HG03060 (cell line): ENCODE results near the gene FAM53A.

ENCODE experiments used
- ATAC-seq: cut with Tn5 transposase; IDR thresholded peaks from one replicate; pipeline ENCODE4 v1.9.1; 2021; ENCODE audit warnings: low read depth, moderate number of reproducible peaks; ENCODE audit not compliant: unreplicated experiment

The FAM53A gene

DNA sequence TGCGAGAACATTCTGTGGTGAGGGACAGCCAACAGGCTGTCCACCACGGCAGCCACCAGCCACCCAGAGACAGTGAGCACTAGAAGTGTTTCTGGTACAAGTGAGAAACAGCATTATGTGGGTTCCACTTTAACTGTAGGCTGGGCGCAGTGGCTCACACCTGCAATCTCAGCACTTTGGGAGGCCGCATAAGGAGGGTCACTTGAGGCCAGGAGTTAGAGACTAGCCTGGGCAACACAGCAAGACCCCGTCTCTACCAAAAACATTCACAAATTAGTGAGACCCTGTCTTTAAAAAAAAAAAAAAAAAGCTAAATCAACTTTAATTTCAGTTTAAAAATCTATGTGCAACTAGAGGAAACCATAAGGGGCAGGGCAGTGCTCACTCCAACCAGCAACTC, 20.6 kb downstream of the FAM53A start:
- ATAC-seq = no peak

GRCh38 chr4:1661695-1662094, 22.4 kb downstream of the FAM53A start:
- ATAC-seq = no peak

GRCh38 chr4:1660948-1661677, 23.0 kb downstream of the FAM53A start:
- no peak for ATAC-seq

GRCh38 chr4:1659104-1660043, 24.7 kb downstream of the FAM53A start:
- ATAC-seq = no peak

DNA sequence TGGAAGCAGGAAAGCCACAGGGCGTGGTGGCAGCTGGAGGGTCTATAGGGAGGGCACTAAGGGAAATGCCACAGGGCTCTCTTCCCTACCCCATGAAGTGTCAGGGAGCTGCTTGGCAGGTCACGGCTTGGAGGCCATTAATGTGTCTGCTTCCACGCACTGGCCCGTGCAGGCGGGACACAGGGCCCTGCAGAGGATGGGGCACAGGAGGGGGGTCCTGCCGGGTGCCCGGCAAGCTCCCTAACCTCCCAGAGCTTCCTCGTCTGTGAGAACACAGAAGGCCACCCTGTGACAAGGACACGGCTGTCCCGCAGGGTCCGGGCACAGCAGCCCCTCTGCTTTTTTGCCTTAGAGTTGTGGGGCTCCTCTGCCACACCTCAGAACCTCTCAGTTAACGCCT, 25.5 kb downstream of the FAM53A start:
- ATAC-seq = no peak

DNA sequence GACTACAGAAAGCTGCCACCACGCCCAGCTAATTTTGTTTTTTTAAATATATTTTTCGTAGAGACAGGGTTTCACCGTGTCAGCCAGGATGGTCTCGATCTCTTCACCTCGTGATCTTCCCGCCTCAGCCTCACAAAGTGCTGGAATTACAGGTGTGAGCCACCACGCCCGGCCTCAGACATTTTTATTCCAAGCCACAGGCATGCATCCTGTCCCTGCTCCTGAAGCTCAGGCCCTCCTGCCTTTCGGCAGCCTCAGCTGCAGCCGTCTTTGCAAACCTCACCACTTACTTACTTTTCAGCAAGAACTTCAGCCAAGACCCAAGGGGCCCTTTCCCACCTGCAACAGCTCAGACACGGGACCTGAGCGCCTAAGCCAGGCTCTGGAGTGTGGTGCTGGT, 26.0 kb downstream of the FAM53A start:
- ATAC-seq = no peak

GRCh38 chr4:1656986-1657385, 27.1 kb downstream of the FAM53A start:
- ATAC-seq = no peak

- ATAC-seq = no peak
Measured at GRCh38 chr4:1656132-1656531, 28.0 kb downstream of the FAM53A start.

GRCh38 chr4:1655676-1656075, 28.4 kb downstream of the FAM53A start:
- no peak for ATAC-seq

GRCh38 chr4:1655081-1655480, 29.0 kb downstream of the FAM53A start:
- ATAC-seq = no peak

GRCh38 chr4:1654216-1654955, 29.7 kb downstream of the FAM53A start:
- no peak for ATAC-seq

DNA sequence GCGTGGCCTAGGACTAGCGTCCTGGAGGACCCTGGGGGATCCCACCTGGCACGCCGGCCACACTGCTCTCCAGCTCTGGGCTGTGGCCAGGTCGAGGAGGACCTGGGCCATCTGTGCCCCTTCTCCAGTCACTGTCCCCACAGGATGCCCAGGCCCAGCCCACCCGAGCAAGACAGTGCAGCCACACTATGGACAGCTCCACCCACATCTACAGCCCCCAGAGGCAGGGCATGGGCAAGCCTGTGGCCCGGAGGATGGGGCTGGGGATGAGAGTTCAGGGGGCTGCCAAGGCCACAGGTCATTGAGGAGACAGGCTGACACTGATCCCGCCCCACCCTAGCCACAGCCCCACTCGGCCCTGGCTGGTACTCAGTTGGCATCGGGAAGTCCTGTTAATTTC, 30.3 kb downstream of the FAM53A start:
- no peak for ATAC-seq

- ATAC-seq = no peak
Measured at GRCh38 chr4:1652088-1652487, 32.0 kb downstream of the FAM53A start.

DNA sequence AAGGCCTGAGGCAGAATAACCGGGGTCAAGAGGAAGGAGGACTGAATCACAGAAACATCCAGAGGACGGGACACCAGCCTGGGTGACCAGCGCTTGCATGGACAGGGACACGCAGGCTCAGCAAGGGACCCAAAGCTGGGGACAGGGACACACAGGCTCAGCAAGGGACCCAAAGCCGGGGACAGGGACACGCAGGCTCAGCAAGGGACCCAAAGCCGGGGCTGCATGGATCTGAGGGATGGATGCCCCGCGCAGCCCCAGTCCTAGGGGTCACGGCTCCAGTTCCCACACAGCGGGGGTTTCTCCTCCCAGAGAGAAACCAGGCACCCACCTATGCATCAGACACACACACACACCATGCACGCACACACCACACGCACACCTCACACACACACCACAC, 32.5 kb downstream of the FAM53A start:
- no peak for ATAC-seq

DNA sequence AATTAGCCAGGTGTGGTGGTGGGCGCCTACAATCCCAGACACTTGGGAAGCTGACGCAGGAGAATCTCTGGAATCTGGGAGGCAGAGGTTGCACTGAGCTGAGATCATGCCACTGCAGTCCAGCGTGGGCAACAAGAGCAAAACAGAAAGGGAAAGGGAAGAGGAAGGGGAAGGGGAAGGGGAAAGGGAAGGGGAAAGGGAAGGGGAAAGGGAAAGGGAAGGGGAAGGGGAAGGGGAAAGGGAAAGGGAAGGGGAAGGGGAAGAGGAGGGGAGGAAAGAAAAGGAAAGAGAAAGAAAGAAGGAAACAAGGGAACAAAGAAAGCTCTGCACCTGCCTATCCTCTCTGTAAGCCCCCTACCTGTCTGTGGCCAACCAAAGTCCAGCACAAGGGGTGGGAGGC, 35.2 kb downstream of the FAM53A start:
- no peak for ATAC-seq

DNA sequence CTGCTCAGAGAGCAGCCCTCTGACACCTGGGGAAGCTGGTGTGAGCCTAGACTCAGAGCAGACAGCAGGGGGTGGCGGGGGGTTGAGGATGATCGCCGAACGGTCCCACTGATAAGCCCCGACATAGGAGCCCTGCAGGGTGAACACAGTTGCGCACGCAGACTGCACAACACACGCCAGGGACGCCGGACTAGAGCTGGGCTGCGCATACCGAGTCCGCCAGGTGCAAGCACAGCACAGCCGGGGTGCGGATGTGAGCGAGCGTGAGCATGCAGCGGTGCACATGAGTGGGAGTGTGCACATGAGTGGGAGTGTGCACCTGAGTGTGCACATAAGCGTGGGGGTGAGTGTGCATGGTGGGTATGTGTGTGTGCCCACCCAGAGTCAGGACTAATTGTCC, 36.7 kb downstream of the FAM53A start:
- no peak for ATAC-seq

DNA sequence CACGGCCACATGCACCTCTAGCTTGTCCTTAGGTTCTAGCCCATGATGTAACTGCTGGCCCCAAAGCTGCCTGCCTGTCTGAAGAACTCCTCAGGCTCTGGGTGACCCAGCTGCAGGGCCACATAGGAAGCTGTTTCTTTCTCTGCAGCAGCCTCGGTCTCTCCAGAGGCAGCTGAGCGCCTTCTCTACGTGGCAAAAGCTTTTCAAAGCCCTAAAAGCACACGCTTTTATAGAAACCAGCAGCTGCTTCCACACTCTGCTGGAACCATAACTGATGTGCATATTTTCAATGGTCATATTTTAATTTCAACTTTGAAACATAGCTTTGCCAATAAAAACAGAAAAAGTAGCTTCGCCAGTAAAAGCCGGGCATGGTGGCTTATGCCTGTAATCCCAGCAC, 37.4 kb downstream of the FAM53A start:
- no peak for ATAC-seq

- ATAC-seq = no peak
Measured at GRCh38 chr4:1644891-1645657, 39.0 kb downstream of the FAM53A start.

GRCh38 chr4:1643971-1644735, 40.0 kb downstream of the FAM53A start:
- no peak for ATAC-seq
